Stimulated activated CD4-positive, alpha-beta T cell treated with anti-CD3 and anti-CD28 coated beads, TNF-alpha, amount 100 ng/mL, for 4 hours (primary cell): ENCODE results near the gene LRRC37A3.
"Not testable (repeated sequence)": the region's sequence is repeated elsewhere in the genome, so short reads cannot be mapped to it uniquely, and the experiment has no call there.

Experiments used
- DNase-seq, 3 experiments: peaks; one replicate each; pipeline ENCODE4 v3.0.0-alpha.2; 2020; ENCODE audit warnings: low read depth in 3 of 3

The LRRC37A3 gene

GRCh38 chr17:64834060-64834459 lies 85.2 kb downstream of the LRRC37A3 start:
- not testable (repeated sequence) for DNase-seq

- not testable (repeated sequence) for DNase-seq
These were observed 88.6 kb downstream of the LRRC37A3 start for GRCh38 chr17:64830631-64831040.

- DNase-seq = not testable (repeated sequence)
These were observed 89.3 kb downstream of the LRRC37A3 start for GRCh38 chr17:64829824-64830630.

- not testable (repeated sequence) for DNase-seq
These were observed 90.2 kb downstream of the LRRC37A3 start for GRCh38 chr17:64829068-64829467.

GRCh38 chr17:64818904-64819303 lies 100.4 kb downstream of the LRRC37A3 start:
- not testable (repeated sequence) for DNase-seq

- not testable (repeated sequence) for DNase-seq
These were observed 103.5 kb downstream of the LRRC37A3 start for GRCh38 chr17:64815833-64816198.

- not testable (repeated sequence) for DNase-seq
These were observed 104.1 kb downstream of the LRRC37A3 start for GRCh38 chr17:64814993-64815832.

- DNase-seq = peak in 2 of 3 experiments; percentile 10 to 13
These were observed 110.9 kb downstream of the LRRC37A3 start for GRCh38 chr17:64808178-64808977.
